ENCODE data around the gene PCNX2. TPM values are rescaled to one million over a fixed set of nuclear protein-coding genes. Genes with fewer than 3 reads are reported as not detected.

The PCNX2 gene
- total and polyA plus RNA-seq, 12 donors: 0.29 to 3.1 (median 1.6) TPM

DNA sequence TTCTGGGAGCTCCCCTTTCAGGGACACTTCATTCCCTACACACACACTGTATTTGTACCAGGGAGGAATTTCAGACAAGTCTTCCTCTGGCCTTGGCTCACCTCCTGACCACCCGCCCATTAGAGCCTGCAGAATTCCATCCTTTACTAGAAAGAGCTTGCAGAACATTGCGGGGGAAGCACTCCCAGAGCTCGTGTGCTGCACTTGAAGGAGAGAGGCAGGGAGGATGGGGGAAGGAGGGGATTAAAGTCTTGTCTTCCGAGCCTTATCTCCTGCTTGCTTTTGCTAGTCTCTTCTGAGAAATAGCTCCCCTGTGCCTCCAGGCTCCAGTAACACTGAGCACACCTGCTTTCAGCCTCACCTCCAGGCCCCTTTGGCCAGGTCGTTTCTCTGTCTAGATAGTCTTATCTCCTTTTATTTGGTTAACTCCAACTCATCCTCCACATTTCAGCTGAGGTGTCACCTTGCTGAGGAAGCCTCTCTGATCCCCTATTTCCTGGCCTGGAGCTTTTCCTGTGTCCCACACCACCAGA is 62.0 kb downstream of the PCNX2 start:
- TF ChIP-seq, protein P1, sequence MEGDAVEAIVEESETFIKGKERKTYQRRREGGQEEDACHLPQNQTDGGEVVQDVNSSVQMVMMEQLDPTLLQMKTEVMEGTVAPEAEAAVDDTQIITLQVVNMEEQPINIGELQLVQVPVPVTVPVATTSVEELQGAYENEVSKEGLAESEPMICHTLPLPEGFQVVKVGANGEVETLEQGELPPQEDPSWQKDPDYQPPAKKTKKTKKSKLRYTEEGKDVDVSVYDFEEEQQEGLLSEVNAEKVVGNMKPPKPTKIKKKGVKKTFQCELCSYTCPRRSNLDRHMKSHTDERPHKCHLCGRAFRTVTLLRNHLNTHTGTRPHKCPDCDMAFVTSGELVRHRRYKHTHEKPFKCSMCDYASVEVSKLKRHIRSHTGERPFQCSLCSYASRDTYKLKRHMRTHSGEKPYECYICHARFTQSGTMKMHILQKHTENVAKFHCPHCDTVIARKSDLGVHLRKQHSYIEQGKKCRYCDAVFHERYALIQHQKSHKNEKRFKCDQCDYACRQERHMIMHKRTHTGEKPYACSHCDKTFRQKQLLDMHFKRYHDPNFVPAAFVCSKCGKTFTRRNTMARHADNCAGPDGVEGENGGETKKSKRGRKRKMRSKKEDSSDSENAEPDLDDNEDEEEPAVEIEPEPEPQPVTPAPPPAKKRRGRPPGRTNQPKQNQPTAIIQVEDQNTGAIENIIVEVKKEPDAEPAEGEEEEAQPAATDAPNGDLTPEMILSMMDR (IDR thresholded peaks at IDR 0.05): no peak
- Histone ChIP-seq H3K9me3 (no peaks in the 10 kb centered on the region), H3K27ac (no peak overlapping the region), H3K4me1 (no peaks in the 10 kb centered on the region), H3K36me3 (no peaks in the 10 kb centered on the region), H3K4me3 (no peak overlapping the region), H3K27me3 (no peaks in the 10 kb centered on the region)
- ATAC-seq (no peak), DNase-seq (no peak)
- intact Hi-C loops (cut with DNase I): loop anchor here in 1 of 10 donors (10.0 kb wide), 1 partner anchor 589 kb away; no protein-coding TSS in a partner anchor
- 74 to 81% methylated on average over 5 of the region's 5 CpGs for WGBS, 2 donors

DNA sequence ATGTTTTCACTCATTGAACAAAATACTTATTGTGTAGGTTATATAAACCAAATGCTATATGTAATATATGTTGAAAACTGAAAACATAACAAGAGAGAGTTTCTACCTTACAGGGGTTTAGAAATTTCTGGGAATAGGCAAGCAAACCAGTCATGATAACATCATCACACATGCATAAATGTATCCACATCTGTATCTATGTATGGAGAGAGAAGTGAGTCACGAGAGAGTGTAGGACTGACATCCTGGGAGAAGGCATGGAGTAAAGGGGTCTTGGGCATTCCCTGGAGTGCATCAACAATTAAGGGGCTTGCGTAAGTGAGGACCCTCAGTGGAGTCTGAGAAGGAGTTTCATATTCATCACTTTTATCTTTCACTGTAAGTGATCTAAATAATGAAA is 65.5 kb downstream of the PCNX2 start:
- Histone ChIP-seq H3K27me3 (no peaks in the 10 kb centered on the region), H3K9me3 (no peaks in the 10 kb centered on the region), H3K36me3 (no peaks in the 10 kb centered on the region), H3K27ac (no peak overlapping the region), H3K4me3 (no peak overlapping the region), H3K4me1 (no peaks in the 10 kb centered on the region)
- TF ChIP-seq, protein P1 (IDR thresholded peaks at IDR 0.05): no peak
- DNase-seq (no peak), ATAC-seq (no peak)
- intact Hi-C loops (cut with DNase I): loop anchor here in 1 of 10 donors (10.0 kb wide), 1 partner anchor 585 kb away; no protein-coding TSS in a partner anchor
- WGBS, 2 donors: 93 to 94% methylated on average over 2 of the region's 2 CpGs

DNA sequence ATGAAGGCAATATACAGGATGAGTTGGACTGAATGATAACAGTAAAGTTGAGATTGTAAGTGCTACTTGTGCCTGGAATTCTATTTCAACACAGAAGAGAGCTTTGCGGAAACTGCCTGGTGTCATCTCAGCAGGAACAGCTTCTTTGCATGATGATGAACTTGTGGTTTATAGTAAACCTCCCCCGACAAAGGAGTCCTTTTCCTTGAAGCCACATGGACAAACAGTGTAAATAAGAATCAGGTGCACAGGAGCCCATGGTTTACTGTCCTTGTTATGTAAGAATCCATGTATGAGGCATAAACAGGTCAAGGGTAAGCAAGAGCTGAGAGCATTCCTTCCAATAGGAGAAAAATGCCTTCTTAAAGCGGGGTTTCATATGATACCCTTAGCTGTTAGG is 66.2 kb downstream of the PCNX2 start:
- Histone ChIP-seq H3K9me3 (no peaks in the 10 kb centered on the region), H3K4me1 (no peaks in the 10 kb centered on the region), H3K36me3 (no peaks in the 10 kb centered on the region), H3K27me3 (no peaks in the 10 kb centered on the region), H3K4me3 (no peak overlapping the region), H3K27ac (no peak overlapping the region)
- ATAC-seq: no peak
- WGBS, 2 donors: 93 to 95% methylated on average over 3 of the region's 3 CpGs
- TF ChIP-seq, protein P1 (IDR thresholded peaks at IDR 0.05): no peak
- intact Hi-C loops (cut with DNase I): no loop called here
- no peak for DNase-seq

DNA sequence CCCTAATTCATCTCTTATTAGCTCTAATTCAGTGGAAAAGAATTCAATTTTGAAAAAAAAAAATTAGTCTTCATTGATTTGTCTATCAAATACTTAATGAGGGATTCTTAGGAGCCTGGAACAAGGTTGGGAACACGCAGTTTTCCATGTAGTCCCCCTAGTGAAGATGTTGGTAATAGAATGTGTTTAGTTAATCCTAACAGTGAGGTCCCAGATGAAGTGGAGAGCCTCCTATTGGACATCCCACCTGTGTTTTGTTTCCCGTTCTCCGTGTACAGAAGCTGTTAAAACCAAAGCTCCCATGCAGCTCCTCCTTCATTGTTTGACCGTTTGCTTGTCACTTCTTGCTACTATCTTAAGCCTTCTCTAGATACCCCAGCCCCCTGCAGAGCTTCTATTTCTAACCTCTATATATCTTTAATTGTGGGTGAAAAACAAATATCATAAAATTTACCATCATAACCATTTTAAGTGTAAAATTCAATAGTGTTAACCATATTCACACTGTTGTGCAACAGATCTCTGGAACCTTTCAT is 67.5 kb downstream of the PCNX2 start:
- TF ChIP-seq, protein P1 (IDR thresholded peaks at IDR 0.05): no peak
- no peaks in the 10 kb centered on the region for H3K4me1 ChIP-seq
- WGBS, 2 donors: 70 to 71% methylated on average over 4 of the region's 4 CpGs
- H3K4me3 ChIP-seq: no peak overlapping the region
- DNase-seq (no peak), ATAC-seq (no peak)
- intact Hi-C loops (cut with DNase I): no loop called here
- H3K27me3 ChIP-seq: no peaks in the 10 kb centered on the region
- no peak overlapping the region for H3K27ac ChIP-seq
- H3K36me3 ChIP-seq: no peaks in the 10 kb centered on the region
- H3K9me3 ChIP-seq: no peaks in the 10 kb centered on the region
